HepG2 (cell line): ENCODE measurements around the gene DEPDC5. TPM values are rescaled to one million over a fixed set of nuclear protein-coding genes. Genes with fewer than 3 reads are reported as not detected.

ENCODE experiments used
- BRCA1 ChIP-seq: sonication (generic); formaldehyde crosslinking; IDR thresholded peaks from 2 replicates; pipeline ENCODE4 v1.4.0; 2020; ENCODE audit warnings: missing genetic modification reagents
- CSRNP1 ChIP-seq: sonication (generic); formaldehyde crosslinking; IDR thresholded peaks from 2 replicates; pipeline ENCODE4 v1.8.1; 2023; ENCODE audit warnings: mild to moderate bottlenecking, missing genetic modification reagents
- E2F1 ChIP-seq: sonication (generic); formaldehyde crosslinking; IDR thresholded peaks from 2 replicates; pipeline ENCODE4 v1.5.0; 2020; ENCODE audit warnings: missing genetic modification reagents
- ELF4 ChIP-seq: sonication (generic); formaldehyde crosslinking; IDR thresholded peaks from 2 replicates; pipeline ENCODE4 v1.5.0; 2020; ENCODE audit warnings: missing genetic modification reagents, mild to moderate bottlenecking, moderate library complexity, borderline replicate concordance
- GMEB2 ChIP-seq: IDR thresholded peaks from 2 replicates; pipeline ENCODE4 v1.6.1; 2016; ENCODE audit warnings: missing biosample characterization, missing genetic modification reagents, low read depth
- GZF1 ChIP-seq: sonication (generic); formaldehyde crosslinking; IDR thresholded peaks from 2 replicates; pipeline ENCODE4 v1.5.1; 2020; ENCODE audit warnings: mild to moderate bottlenecking, missing genetic modification reagents
- HOXD1 ChIP-seq: sonication (generic); formaldehyde crosslinking; IDR thresholded peaks from 2 replicates; pipeline ENCODE4 v1.5.0; 2020; ENCODE audit warnings: missing genetic modification reagents
- KDM2A ChIP-seq: sonication (generic); formaldehyde crosslinking; IDR thresholded peaks from 2 replicates; pipeline ENCODE4 v1.4.0; 2020; ENCODE audit warnings: low read depth, missing genetic modification reagents, borderline replicate concordance
- MIER2 ChIP-seq: IDR thresholded peaks from 2 replicates; pipeline ENCODE4 v1.6.1; 2016; ENCODE audit warnings: missing biosample characterization, missing genetic modification reagents
- NR2F2 ChIP-seq: IDR thresholded peaks from 2 replicates; pipeline ENCODE4 v1.6.1; 2012; ENCODE audit warnings: low read depth, inconsistent platforms, borderline replicate concordance
- POGZ ChIP-seq: sonication (generic); formaldehyde crosslinking; IDR thresholded peaks from 2 replicates; pipeline ENCODE4 v1.4.0; 2020; ENCODE audit warnings: mild to moderate bottlenecking, missing genetic modification reagents
- RFX1 ChIP-seq: fragments of 450-650 bp; IDR thresholded peaks from 2 replicates; pipeline ENCODE4 v1.6.1; 2017
- STAT5B ChIP-seq: sonication (generic); formaldehyde crosslinking; IDR thresholded peaks from 2 replicates; pipeline ENCODE4 v1.4.0; 2020; ENCODE audit warnings: missing genetic modification reagents
- TRIM24 ChIP-seq: sonication (generic); formaldehyde crosslinking; IDR thresholded peaks from 2 replicates; pipeline ENCODE4 v1.8.0; 2022; ENCODE audit warnings: mild to moderate bottlenecking, missing genetic modification reagents
- UBTF ChIP-seq: sonication (generic); formaldehyde crosslinking; IDR thresholded peaks from 2 replicates; pipeline ENCODE4 v1.4.0; 2020; ENCODE audit warnings: mild to moderate bottlenecking, missing genetic modification reagents
- XRCC5 ChIP-seq: fragments of 200-400 bp; formaldehyde crosslinking; optimal IDR thresholded peaks from 2 replicates; pipeline ENCODE3; 2017; ENCODE audit warnings: mild to moderate bottlenecking, low read length
- ZBTB34 ChIP-seq: sonication (generic); formaldehyde crosslinking; IDR thresholded peaks from 2 replicates; pipeline ENCODE4 v1.8.0; 2022; ENCODE audit warnings: mild to moderate bottlenecking, missing genetic modification reagents
- ZNF230 ChIP-seq: sonication (generic); formaldehyde crosslinking; IDR thresholded peaks from 2 replicates; pipeline ENCODE4 v1.4.0; 2020; ENCODE audit warnings: mild to moderate bottlenecking, missing genetic modification reagents
- ZNF276 ChIP-seq: sonication (generic); formaldehyde crosslinking; IDR thresholded peaks from 2 replicates; pipeline ENCODE4 v1.4.0; 2020; ENCODE audit warnings: mild to moderate bottlenecking, low read depth, missing genetic modification reagents
- ZSCAN31 ChIP-seq: sonication (generic); formaldehyde crosslinking; IDR thresholded peaks from 2 replicates; pipeline ENCODE4 v1.5.0; 2020; ENCODE audit warnings: low read depth, mild to moderate bottlenecking, missing genetic modification reagents
- polyA plus RNA-seq, 8 experiments: library from polyadenylated mRNA; depleted of rRNA in 3 of 8; stranded (reverse) in 7 of 8; unstranded in 1 of 8; fragments of >200 nt; fragmentation: Illumina TruSeq in 4 of 8; extraction: Trizol in 4 of 8; gene quantifications; 2 replicates each; pipeline versions ENCODE4 v1.2.1 to v1.2.3, GENCODE V29; 2011 to 2016; ENCODE audit warnings: low read depth in 4 of 8, missing spikeins in 1 of 8, mixed read lengths in 1 of 8; ENCODE audit not compliant: insufficient read depth in 1 of 8
- total RNA-seq, 5 experiments: library from RNA; depleted of rRNA; stranded (reverse); fragments of >200 nt; fragmentation: Illumina TruSeq; extraction: Trizol; gene quantifications; 2 replicates each; pipeline ENCODE4 v1.2.3, GENCODE V29; 2016; ENCODE audit warnings: low read depth in 1 of 5

DEPDC5 gene
- total and polyA plus RNA-seq, 2 of the 13 experiments (the other 11 are each of a cell fraction or from before 2014, with no cell fraction given), result 9.8 to 12.4 TPM

GRCh38 chr22:31943978-31944699, 190.3 kb downstream of the DEPDC5 start, which contains the start of gene YWHAH (continued):
- TF ChIP-seq GMEB2 (no peak), GZF1 (CRISPR knock-in tag) (0 out of 2 replicates have a peak, but pooled peaks have one; percentile 50), XRCC5 (no peak), UBTF (CRISPR knock-in tag) (0 out of 2 replicates have a peak, but pooled peaks have one; percentile 15), CSRNP1 (no peak), RFX1 (no peak), NR2F2 (no peak), E2F1 (no peak), KDM2A (CRISPR knock-in tag) (no peak; the same call in none of the 2 replicates), BRCA1 (no peak), HOXD1 (CRISPR knock-in tag) (0 out of 2 replicates have a peak, but pooled peaks have one; percentile 40), ZNF230 (no peak), TRIM24 (no peak), ELF4 (CRISPR knock-in tag) (no peak), ZBTB34 (no peak), MIER2 (CRISPR knock-in tag) (no peak), ZNF276 (peak; percentile 8; the same call in 1 of the 2 replicates), ZSCAN31 (CRISPR knock-in tag) (no peak), POGZ (CRISPR knock-in tag) (no peak), STAT5B (CRISPR knock-in tag) (no peak)
